Stimulated activated naive CD8-positive, alpha-beta T cell treated with anti-CD3 and anti-CD28 coated beads, Interleukin-15, amount 100 ng/mL, for 72 hours (primary cell): Measurements from ENCODE around the gene RAPGEF1.

ENCODE experiments used
- ATAC-seq: fragments of 150-1000 bp; cut with Tn5 transposase; 2 replicates; pipeline ENCODE4 v1.10.0; 2021; ENCODE audit warnings: mild to moderate bottlenecking, moderate library complexity
- DNase-seq, 2 donors: peaks; one replicate each; pipeline ENCODE4 v3.0.0; 2021 to 2022
- H3K27ac Mint-ChIP-seq, 2 donors: one replicate each; pipeline ENCODE4 v1.8.0; 2022; ENCODE audit warnings: mild to moderate bottlenecking in 2 of 2, mixed read lengths in 2 of 2, moderate library complexity in 2 of 2
- H3K27me3 Mint-ChIP-seq: one replicate; pipeline ENCODE4 v1.8.0; 2022; ENCODE audit warnings: mixed read lengths
- H3K4me1 Mint-ChIP-seq: one replicate; pipeline ENCODE4 v1.8.0; 2022; ENCODE audit warnings: mild to moderate bottlenecking, mixed read lengths
- H3K4me3 Mint-ChIP-seq, 2 donors: one replicate each; pipeline ENCODE4 v1.8.0; 2022; ENCODE audit warnings: mild to moderate bottlenecking in 2 of 2, mixed read lengths in 2 of 2, moderate library complexity in 1 of 2
- H3K9me3 Mint-ChIP-seq, 2 donors: one replicate each; pipeline ENCODE4 v1.8.0; 2022; ENCODE audit warnings: mixed read lengths in 2 of 2

Gene RAPGEF1

DNA sequence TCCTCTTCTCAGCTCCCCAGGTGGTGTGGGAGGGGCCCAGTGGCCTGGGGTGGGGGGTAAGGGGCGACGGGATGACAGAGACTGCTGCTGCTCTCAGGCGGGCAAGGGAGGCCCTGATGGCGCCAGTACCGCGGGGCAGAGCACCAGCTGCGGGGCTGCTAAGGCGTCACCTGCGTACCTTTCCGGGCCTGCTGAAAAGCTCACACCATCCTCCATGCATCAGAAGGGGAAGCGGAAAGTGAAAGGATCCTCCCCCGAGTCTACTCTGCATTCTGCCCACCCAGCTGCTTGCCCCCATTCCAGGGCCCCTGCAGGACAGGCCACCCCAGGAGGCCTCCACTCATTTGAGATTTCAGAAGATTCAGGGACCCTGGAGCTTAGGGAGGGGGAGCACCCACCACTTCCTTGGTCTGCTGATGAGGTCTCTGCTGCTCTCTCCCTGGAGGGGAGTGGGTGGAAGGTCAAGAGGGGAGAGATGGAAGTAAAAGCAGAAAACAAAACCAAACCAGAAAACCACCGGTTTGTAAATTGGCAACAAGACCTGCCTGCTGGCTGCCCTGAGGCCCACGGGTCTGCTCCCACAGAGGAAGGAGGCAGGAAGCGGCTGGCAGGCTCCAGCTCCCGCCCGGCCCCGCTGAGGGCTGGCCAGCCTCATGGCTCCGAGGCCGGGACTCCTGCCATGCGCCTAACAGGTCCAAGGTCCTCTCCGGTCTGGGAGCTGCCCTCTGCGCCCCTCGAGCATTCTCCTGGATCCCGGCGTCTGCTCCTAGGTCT, 161.0 kb downstream of the RAPGEF1 start:
- DNase-seq, result peak; percentile 50 to 67

GRCh38 chr9:131578021-131578420, 161.9 kb downstream of the RAPGEF1 start:
- H3K27me3 Mint-ChIP-seq, result no peaks in the 10 kb centered on the region
- no peaks in the 10 kb centered on the region for H3K9me3 Mint-ChIP-seq
- peak overlapping the region; percentile 92 to 93 for H3K27ac Mint-ChIP-seq
- peaks cover 39% of the 10 kb centered on the region for H3K4me1 Mint-ChIP-seq
- DNase-seq (no peak), ATAC-seq (no peak)
- H3K4me3 Mint-ChIP-seq, result peak overlapping the region; percentile 54 to 77

More for the DNA sequence above, 161.0 kb downstream of the RAPGEF1 start:
- peaks cover 48% of the 10 kb centered on the region for H3K4me1 Mint-ChIP-seq
- peak; percentile 90 for ATAC-seq
- no peaks in the 10 kb centered on the region for H3K27me3 Mint-ChIP-seq
- H3K4me3 Mint-ChIP-seq, result peak overlapping the region; percentile 75 to 77
- H3K27ac Mint-ChIP-seq, result peak overlapping the region; percentile 93 to 96
- no peaks in the 10 kb centered on the region for H3K9me3 Mint-ChIP-seq

GRCh38 chr9:131577005-131578000, 162.6 kb downstream of the RAPGEF1 start:
- H3K9me3 Mint-ChIP-seq, result no peaks in the 10 kb centered on the region
- H3K27me3 Mint-ChIP-seq, result no peaks in the 10 kb centered on the region
- peak overlapping the region in 1 of 2 donors; percentile 77 for H3K4me3 Mint-ChIP-seq
- ATAC-seq (no peak), DNase-seq (no peak)
- peaks cover 37% of the 10 kb centered on the region for H3K4me1 Mint-ChIP-seq
- peak overlapping the region; percentile 92 to 93 for H3K27ac Mint-ChIP-seq

DNA sequence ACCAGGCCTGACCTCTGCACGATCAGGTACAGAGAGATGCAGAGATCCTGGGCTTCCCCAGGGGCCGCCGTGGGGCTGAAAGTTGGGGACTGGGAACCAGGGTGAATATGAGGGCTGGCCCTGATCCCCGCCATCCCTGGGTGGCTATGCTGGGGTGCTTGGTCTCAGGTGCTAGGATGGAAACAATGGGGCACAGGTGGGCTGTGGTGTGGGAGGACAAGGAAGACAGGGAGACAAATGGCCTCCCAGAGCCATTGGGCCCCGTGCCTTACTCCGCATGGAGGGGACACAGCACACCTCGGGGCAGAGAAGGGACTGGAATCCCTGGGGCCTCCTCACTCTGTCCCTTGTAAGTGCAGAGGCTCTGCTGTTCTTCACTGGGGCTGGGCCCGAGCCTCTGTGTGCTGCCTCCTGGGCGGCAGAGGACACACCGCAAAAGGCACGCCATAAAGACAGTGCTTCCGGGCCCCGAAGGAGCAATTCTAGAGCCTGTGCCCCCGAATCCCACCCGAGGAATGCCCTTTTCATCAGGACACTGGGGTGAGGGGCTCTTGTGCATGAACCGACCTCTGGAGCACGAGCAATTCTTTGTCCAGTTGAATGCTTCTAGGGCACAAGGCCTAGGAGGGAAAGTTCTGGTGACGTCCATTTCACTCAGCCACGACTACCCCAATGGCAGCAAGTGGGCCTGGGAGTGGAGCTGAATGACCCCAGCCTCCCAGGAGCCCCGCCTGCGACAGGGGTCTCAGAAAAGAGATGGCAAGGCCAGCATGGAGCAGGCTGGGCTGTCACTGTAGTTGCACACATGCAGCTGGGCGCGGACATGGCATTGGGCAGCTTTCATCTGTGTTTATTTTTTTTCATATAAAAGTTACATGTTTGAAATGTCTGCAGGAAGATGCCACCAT, 163.7 kb downstream of the RAPGEF1 start:
- H3K4me3 Mint-ChIP-seq, result no peak overlapping the region

DNA sequence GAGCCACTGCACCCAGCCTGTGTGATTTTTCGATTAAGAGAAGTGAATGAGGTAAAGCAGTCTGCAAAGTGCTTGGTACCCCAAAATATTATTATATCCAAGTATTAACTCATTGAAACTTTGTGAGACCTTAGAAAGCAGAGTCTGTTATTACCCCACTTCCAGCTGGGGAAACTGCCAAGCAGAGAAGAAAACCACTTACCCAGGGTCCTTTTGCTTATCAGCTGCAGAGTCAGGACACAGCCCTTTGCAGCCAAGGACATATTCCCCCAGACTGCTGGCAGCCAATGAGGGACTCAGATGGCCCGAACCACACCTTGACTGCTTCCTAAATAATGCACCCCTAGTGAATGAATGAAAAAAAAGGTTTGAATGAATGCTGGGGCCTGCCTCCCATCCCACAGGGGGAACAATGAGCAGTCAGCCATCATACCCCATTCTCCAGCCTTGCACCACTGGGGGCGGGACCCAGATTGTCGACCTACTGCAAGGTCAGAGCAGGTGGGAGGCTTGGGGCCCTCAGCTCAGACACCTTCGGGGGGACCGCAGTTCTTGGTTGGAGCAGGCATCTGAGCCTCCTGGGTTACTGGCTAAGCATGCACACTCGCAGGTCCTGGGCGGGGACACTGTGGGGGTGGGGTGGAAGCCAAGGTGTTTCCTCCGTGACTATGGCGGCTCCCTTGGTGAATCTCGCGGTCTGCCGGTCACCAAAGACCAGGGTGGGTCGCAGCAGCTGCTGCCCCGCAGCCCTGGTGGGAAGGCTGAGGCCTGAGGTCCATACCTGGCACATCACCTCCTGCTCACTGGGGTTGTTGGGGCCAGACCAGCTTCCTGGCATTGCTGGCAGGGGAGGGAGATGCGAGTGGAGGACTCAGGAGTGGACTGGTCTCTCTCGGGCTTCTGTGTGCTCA, 164.9 kb downstream of the RAPGEF1 start:
- H3K9me3 Mint-ChIP-seq, result no peaks in the 10 kb centered on the region
- peaks cover 36% of the 10 kb centered on the region for H3K4me1 Mint-ChIP-seq
- peak overlapping the region in 1 of 2 donors; percentile 19 for H3K27ac Mint-ChIP-seq
- H3K27me3 Mint-ChIP-seq, result no peaks in the 10 kb centered on the region
- no peak overlapping the region for H3K4me3 Mint-ChIP-seq
- DNase-seq, result no peak
- no peak for ATAC-seq

More for the DNA sequence above, 163.7 kb downstream of the RAPGEF1 start:
- ATAC-seq (no peak), DNase-seq (no peak)
- Mint-ChIP-seq H3K27ac (peak overlapping the region in 1 of 2 donors; percentile 79), H3K27me3 (no peaks in the 10 kb centered on the region), H3K9me3 (no peaks in the 10 kb centered on the region), H3K4me1 (peaks cover 37% of the 10 kb centered on the region)

DNA sequence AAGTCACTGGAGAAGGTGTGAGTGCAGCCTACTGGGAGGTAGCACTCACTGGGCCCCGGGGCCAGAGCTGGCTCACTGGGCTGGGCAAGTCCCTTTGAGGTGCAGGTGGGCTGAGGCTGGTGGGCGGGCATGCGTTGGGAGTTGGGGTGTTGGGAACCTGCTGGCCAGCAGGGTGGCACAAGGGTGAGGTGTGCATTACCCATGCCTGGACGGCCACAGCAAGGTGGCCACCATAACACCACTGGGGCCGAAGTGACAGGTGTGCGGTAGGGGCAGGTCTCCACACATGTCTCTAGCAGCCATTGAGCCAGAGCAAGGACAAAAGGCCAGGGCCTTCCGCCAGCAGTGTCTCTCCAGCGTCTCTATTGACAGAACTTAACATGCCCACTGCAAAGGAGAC, 172.0 kb downstream of the RAPGEF1 start:
- H3K4me1 Mint-ChIP-seq, result peaks cover 4% of the 10 kb centered on the region
- no peak overlapping the region for H3K27ac Mint-ChIP-seq
- H3K4me3 Mint-ChIP-seq, result no peak overlapping the region
- no peaks in the 10 kb centered on the region for H3K27me3 Mint-ChIP-seq
- no peaks in the 10 kb centered on the region for H3K9me3 Mint-ChIP-seq
- no peak for DNase-seq
- ATAC-seq, result no peak

- peaks cover 4% of the 10 kb centered on the region for H3K4me1 Mint-ChIP-seq
Measured at GRCh38 chr9:131566158-131566557, 173.7 kb downstream of the RAPGEF1 start.

GRCh38 chr9:131565369-131565768, 174.5 kb downstream of the RAPGEF1 start:
- DNase-seq (no peak), ATAC-seq (no peak)
- H3K9me3 Mint-ChIP-seq, result no peaks in the 10 kb centered on the region
- H3K4me3 Mint-ChIP-seq, result no peak overlapping the region
- no peaks in the 10 kb centered on the region for H3K27me3 Mint-ChIP-seq
- no peak overlapping the region for H3K27ac Mint-ChIP-seq
- H3K4me1 Mint-ChIP-seq, result peaks cover 4% of the 10 kb centered on the region

More at GRCh38 chr9:131566158-131566557, 173.7 kb downstream of the RAPGEF1 start:
- Mint-ChIP-seq H3K27ac (no peak overlapping the region), H3K9me3 (no peaks in the 10 kb centered on the region), H3K27me3 (no peaks in the 10 kb centered on the region), H3K4me3 (no peak overlapping the region)
- DNase-seq, result no peak
- no peak for ATAC-seq

GRCh38 chr9:131562032-131562959, 177.6 kb downstream of the RAPGEF1 start:
- Mint-ChIP-seq H3K9me3 (no peaks in the 10 kb centered on the region), H3K4me3 (no peak overlapping the region), H3K4me1 (no peaks in the 10 kb centered on the region), H3K27ac (no peak overlapping the region), H3K27me3 (no peaks in the 10 kb centered on the region)
- ATAC-seq (no peak), DNase-seq (no peak)

DNA sequence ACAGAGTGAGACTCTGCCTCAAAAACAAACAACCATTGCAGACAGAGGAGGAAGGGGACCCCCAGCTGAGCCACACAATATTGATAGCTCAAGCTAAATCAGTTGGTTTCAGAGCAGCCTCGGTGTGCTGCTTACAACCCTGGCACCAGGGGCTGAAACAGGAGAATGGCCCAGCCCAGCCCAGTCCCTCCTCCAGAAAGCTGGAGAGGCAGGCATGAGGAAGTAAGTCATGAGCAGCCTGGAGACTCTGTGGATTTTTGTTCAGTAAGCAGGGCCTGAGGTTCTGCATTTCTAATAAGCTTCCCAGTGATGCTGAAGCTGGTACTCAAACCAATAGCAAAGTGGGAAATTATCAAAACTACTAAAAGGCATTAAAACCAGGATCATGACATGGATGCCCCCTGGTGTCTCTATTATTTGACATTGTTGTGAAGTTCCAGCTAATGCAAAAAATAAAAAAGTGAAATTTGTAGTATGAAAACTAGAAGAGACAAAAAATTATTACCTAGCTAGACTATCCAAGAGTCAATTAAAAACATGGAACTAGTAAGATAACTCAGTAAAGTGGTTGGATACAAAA, 180.4 kb downstream of the RAPGEF1 start:
- Mint-ChIP-seq H3K27me3 (peaks cover 22% of the 10 kb centered on the region), H3K4me1 (peaks cover 5% of the 10 kb centered on the region), H3K4me3 (no peak overlapping the region), H3K9me3 (no peaks in the 10 kb centered on the region), H3K27ac (no peak overlapping the region)
- DNase-seq, result no peak
- no peak for ATAC-seq

- ATAC-seq, result no peak
- peak overlapping the region in 1 of 2 donors; percentile 12 for H3K27ac Mint-ChIP-seq
Measured at GRCh38 chr9:131557855-131558548, 181.9 kb downstream of the RAPGEF1 start.

GRCh38 chr9:131555841-131556673, 183.8 kb downstream of the RAPGEF1 start:
- Mint-ChIP-seq H3K4me1 (peaks cover 5% of the 10 kb centered on the region), H3K9me3 (no peaks in the 10 kb centered on the region), H3K27ac (no peak overlapping the region), H3K4me3 (no peak overlapping the region), H3K27me3 (peaks cover 41% of the 10 kb centered on the region)
- DNase-seq, result no peak
- ATAC-seq, result no peak

More at GRCh38 chr9:131557855-131558548, 181.9 kb downstream of the RAPGEF1 start:
- Mint-ChIP-seq H3K4me3 (no peak overlapping the region), H3K4me1 (peaks cover 5% of the 10 kb centered on the region), H3K27me3 (peaks cover 31% of the 10 kb centered on the region), H3K9me3 (no peaks in the 10 kb centered on the region)
- DNase-seq, result no peak
